HG02852 (cell line): ENCODE measurements around the gene LCN10.
A peak's percentile ranks its signal among the peaks of the same experiment; 100 is the strongest.
"Not testable (repeated sequence)": the region's sequence is repeated elsewhere in the genome, so short reads cannot be mapped to it uniquely, and the experiment has no call there.

ENCODE experiments used
- ATAC-seq: cut with Tn5 transposase; IDR thresholded peaks from one replicate; pipeline ENCODE4 v1.9.1; 2021; ENCODE audit warnings: mild to moderate bottlenecking, moderate library complexity; ENCODE audit not compliant: unreplicated experiment

LCN10 gene

GRCh38 chr9:136742591-136743391 is at the start of gene LCN10:
TSS of gene LCN10 (minus strand) at chr9:136742940. CDS start at chr9:136742903, 37 bp downstream.
- ATAC-seq = no peak

- no peak for ATAC-seq
These were observed 49.0 kb upstream of the LCN10 start for GRCh38 chr9:136791516-136792276.

- ATAC-seq = peak; percentile 84
These were observed 48.1 kb upstream of the LCN10 start, which contains the start of gene TMEM141 for GRCh38 chr9:136790640-136791515. TSS of gene TMEM141 (plus strand) at chr9:136791344. CDS start at chr9:136791371, 27 bp downstream.

- no peak for ATAC-seq
These were observed 46.8 kb upstream of the LCN10 start for GRCh38 chr9:136789523-136789937.

- not testable (repeated sequence) for ATAC-seq
These were observed 46.1 kb upstream of the LCN10 start for GRCh38 chr9:136788644-136789522.

GRCh38 chr9:136787690-136788400 is 45.1 kb upstream of the LCN10 start:
- no peak for ATAC-seq

GRCh38 chr9:136786983-136787382 is 44.2 kb upstream of the LCN10 start:
- not testable (repeated sequence) for ATAC-seq

GRCh38 chr9:136786451-136786850 is 43.7 kb upstream of the LCN10 start:
- no peak for ATAC-seq

- not testable (repeated sequence) for ATAC-seq
These were observed 43.0 kb upstream of the LCN10 start for GRCh38 chr9:136785565-136786355.

GRCh38 chr9:136784997-136785361 is 42.2 kb upstream of the LCN10 start:
- ATAC-seq = no peak

- ATAC-seq = no peak
These were observed 41.7 kb upstream of the LCN10 start for GRCh38 chr9:136784249-136784996.

- ATAC-seq = no peak
These were observed 39.7 kb upstream of the LCN10 start for GRCh38 chr9:136782452-136782851.

- ATAC-seq = no peak
These were observed 37.1 kb upstream of the LCN10 start for GRCh38 chr9:136779808-136780207.

GRCh38 chr9:136777359-136777758 is 34.6 kb upstream of the LCN10 start:
- no peak for ATAC-seq

GRCh38 chr9:136776947-136777346 is 34.2 kb upstream of the LCN10 start:
- no peak for ATAC-seq

- ATAC-seq = no peak
These were observed 32.5 kb upstream of the LCN10 start for GRCh38 chr9:136775191-136775590.

- no peak for ATAC-seq
These were observed 31.8 kb upstream of the LCN10 start for GRCh38 chr9:136774416-136775045.
